ENCODE measurements around the gene NACAD.

NACAD gene

DNA sequence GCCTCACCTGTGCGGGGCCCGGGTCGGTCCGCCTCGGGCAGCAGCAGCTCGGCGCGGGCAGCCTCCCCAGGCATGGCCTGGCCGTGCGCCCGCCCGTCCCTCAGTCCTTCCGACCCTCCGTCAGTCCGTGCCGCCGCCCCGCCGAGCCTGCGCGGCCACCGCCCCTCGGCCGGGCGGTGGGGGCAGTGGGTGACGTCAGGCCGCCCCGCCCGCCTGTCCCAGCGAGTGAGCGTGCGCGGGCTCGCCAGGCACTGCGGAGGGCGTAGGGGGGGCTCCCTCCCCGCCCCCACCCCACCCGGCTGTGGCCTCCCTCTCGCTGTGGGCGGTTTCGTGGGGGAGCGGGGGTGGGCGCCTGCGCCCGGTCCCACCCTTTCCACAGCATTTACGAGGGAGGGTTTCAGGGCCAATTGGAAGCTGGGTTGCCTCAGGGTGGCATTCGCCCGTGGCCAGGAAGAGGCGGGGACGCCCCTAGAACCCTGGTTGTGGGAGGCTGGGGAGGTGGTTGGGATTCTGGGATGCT is at the start of gene NACAD:
Gene NACAD (minus strand): TSS at position 149 of the 520 bp plus-strand sequence. CDS start 75 bp downstream, at position 74.
- Mint-ChIP-seq H3K36me3 (ENCODE audit: low read depth) (no peaks in the 10 kb centered on the region), H3K27me3 (peaks cover 53% of the 10 kb centered on the region), H3K9me3 (no peaks in the 10 kb centered on the region), H3K27ac (no peak within 1 kb of the TSS), H3K4me1 (ENCODE audit: low read depth) (peaks cover 9% of the 10 kb centered on the region), H3K4me3 (peak within 1 kb of the TSS; percentile 27)
- intact Hi-C loops (cut with micrococcal nuclease) = no loop called here

- intact Hi-C loops (cut with micrococcal nuclease) = loop anchor here (1.0 to 5.0 kb wide), 4 partner anchors 58 to 549 kb away; no protein-coding TSS in a partner anchor
- Mint-ChIP-seq H3K27ac (no peak overlapping the region), H3K9me3 (no peaks in the 10 kb centered on the region), H3K27me3 (no peaks in the 10 kb centered on the region), H3K4me1 (ENCODE audit: low read depth) (peaks cover 29% of the 10 kb centered on the region), H3K36me3 (ENCODE audit: low read depth) (no peaks in the 10 kb centered on the region), H3K4me3 (no peak overlapping the region)
Observed at GRCh38 chr7:45136106-45137060, 47.6 kb upstream of the NACAD start.

- H3K4me1 Mint-ChIP-seq (ENCODE audit: low read depth) = peaks cover 18% of the 10 kb centered on the region
- intact Hi-C loops (cut with micrococcal nuclease) = no loop called here
- no peak overlapping the region for H3K4me3 Mint-ChIP-seq
- H3K9me3 Mint-ChIP-seq = no peaks in the 10 kb centered on the region
- H3K27ac Mint-ChIP-seq = no peak overlapping the region
- H3K27me3 Mint-ChIP-seq = no peaks in the 10 kb centered on the region
- no peaks in the 10 kb centered on the region for H3K36me3 Mint-ChIP-seq (ENCODE audit: low read depth)
Observed at GRCh38 chr7:45133877-45134276, 45.1 kb upstream of the NACAD start.

DNA sequence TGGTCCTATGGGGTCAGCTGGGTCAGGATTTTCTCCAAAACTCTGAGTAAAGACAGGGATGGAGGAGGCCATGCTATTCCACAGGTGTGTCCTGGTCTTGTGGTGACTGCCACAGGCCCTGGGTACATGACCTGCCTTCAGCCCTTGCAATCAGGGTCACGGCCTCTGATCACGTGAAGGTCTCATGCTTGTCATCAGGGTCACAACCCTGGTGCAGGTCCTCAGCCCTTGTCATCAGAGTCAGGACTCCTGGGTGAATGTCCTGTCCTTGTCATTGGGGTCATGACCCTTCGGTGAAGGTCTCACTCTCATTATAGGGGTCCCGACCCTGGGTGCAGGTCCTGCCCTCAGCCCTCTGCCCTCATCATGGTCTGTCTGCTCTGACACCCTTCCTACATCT is 44.6 kb upstream of the NACAD start:
- intact Hi-C loops (cut with micrococcal nuclease) = no loop called here
- Mint-ChIP-seq H3K27ac (no peak overlapping the region), H3K36me3 (ENCODE audit: low read depth) (no peaks in the 10 kb centered on the region), H3K9me3 (no peaks in the 10 kb centered on the region), H3K4me3 (no peak overlapping the region), H3K27me3 (no peaks in the 10 kb centered on the region), H3K4me1 (ENCODE audit: low read depth) (peaks cover 18% of the 10 kb centered on the region)

GRCh38 chr7:45132708-45133320 is 44.0 kb upstream of the NACAD start:
- intact Hi-C loops (cut with micrococcal nuclease) = no loop called here
- H3K4me1 Mint-ChIP-seq (ENCODE audit: low read depth) = peaks cover 18% of the 10 kb centered on the region
- no peak overlapping the region for H3K4me3 Mint-ChIP-seq
- H3K9me3 Mint-ChIP-seq = no peaks in the 10 kb centered on the region
- H3K27ac Mint-ChIP-seq = no peak overlapping the region
- H3K27me3 Mint-ChIP-seq = no peaks in the 10 kb centered on the region
- no peaks in the 10 kb centered on the region for H3K36me3 Mint-ChIP-seq (ENCODE audit: low read depth)

DNA sequence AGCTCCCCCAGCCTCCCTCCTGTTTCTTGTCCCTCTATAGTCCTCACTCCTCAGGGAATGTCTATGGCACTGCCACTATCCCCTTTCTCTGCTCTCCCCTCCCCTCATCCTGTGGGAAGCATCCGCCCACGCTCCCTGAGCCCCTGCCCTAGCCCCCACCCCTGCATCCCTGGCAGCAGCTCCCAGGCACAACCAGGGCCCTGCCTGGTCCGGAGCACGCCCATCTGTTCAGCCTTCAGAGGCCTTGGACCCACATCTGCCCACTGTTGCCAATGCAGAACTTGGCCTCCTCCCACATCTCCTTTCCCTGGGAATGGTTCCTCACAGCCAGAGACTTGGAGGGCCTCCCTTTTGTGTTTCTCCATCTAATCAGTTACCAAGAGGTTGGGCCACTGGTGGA is 43.1 kb upstream of the NACAD start:
- Mint-ChIP-seq H3K27me3 (no peaks in the 10 kb centered on the region), H3K36me3 (ENCODE audit: low read depth) (no peaks in the 10 kb centered on the region), H3K4me1 (ENCODE audit: low read depth) (peaks cover 18% of the 10 kb centered on the region), H3K4me3 (no peak overlapping the region), H3K27ac (no peak overlapping the region), H3K9me3 (no peaks in the 10 kb centered on the region)
- intact Hi-C loops (cut with micrococcal nuclease) = no loop called here

GRCh38 chr7:45130910-45131309 is 42.1 kb upstream of the NACAD start:
- no peaks in the 10 kb centered on the region for H3K27me3 Mint-ChIP-seq
- intact Hi-C loops (cut with micrococcal nuclease) = no loop called here
- H3K4me3 Mint-ChIP-seq = no peak overlapping the region
- no peak overlapping the region for H3K27ac Mint-ChIP-seq
- no peaks in the 10 kb centered on the region for H3K9me3 Mint-ChIP-seq
- H3K36me3 Mint-ChIP-seq (ENCODE audit: low read depth) = no peaks in the 10 kb centered on the region
- H3K4me1 Mint-ChIP-seq (ENCODE audit: low read depth) = peaks cover 13% of the 10 kb centered on the region

- H3K27ac Mint-ChIP-seq = no peak overlapping the region
- intact Hi-C loops (cut with micrococcal nuclease) = no loop called here
- H3K4me3 Mint-ChIP-seq = no peak overlapping the region
- peaks cover 11% of the 10 kb centered on the region for H3K4me1 Mint-ChIP-seq (ENCODE audit: low read depth)
- H3K9me3 Mint-ChIP-seq = no peaks in the 10 kb centered on the region
- H3K27me3 Mint-ChIP-seq = no peaks in the 10 kb centered on the region
- H3K36me3 Mint-ChIP-seq (ENCODE audit: low read depth) = no peaks in the 10 kb centered on the region
Observed at GRCh38 chr7:45129906-45130305, 41.1 kb upstream of the NACAD start.

GRCh38 chr7:45129181-45129800 is 40.5 kb upstream of the NACAD start:
- Mint-ChIP-seq H3K27ac (no peak overlapping the region), H3K4me1 (ENCODE audit: low read depth) (peaks cover 11% of the 10 kb centered on the region), H3K4me3 (no peak overlapping the region), H3K27me3 (no peaks in the 10 kb centered on the region), H3K9me3 (no peaks in the 10 kb centered on the region), H3K36me3 (ENCODE audit: low read depth) (no peaks in the 10 kb centered on the region)
- intact Hi-C loops (cut with micrococcal nuclease) = no loop called here

- no peaks in the 10 kb centered on the region for H3K27me3 Mint-ChIP-seq
- H3K36me3 Mint-ChIP-seq (ENCODE audit: low read depth) = no peaks in the 10 kb centered on the region
- peaks cover 7% of the 10 kb centered on the region for H3K4me1 Mint-ChIP-seq (ENCODE audit: low read depth)
- no peaks in the 10 kb centered on the region for H3K9me3 Mint-ChIP-seq
- no peak overlapping the region for H3K4me3 Mint-ChIP-seq
- intact Hi-C loops (cut with micrococcal nuclease) = no loop called here
- no peak overlapping the region for H3K27ac Mint-ChIP-seq
Observed at GRCh38 chr7:45126920-45127319, 38.2 kb upstream of the NACAD start.

- Mint-ChIP-seq H3K36me3 (ENCODE audit: low read depth) (no peaks in the 10 kb centered on the region), H3K27ac (peak overlapping the region; percentile 56), H3K27me3 (no peaks in the 10 kb centered on the region), H3K4me3 (no peak overlapping the region), H3K4me1 (ENCODE audit: low read depth) (peaks cover 6% of the 10 kb centered on the region), H3K9me3 (no peaks in the 10 kb centered on the region)
- intact Hi-C loops (cut with micrococcal nuclease) = no loop called here
Observed at GRCh38 chr7:45126201-45126600, 37.4 kb upstream of the NACAD start.

DNA sequence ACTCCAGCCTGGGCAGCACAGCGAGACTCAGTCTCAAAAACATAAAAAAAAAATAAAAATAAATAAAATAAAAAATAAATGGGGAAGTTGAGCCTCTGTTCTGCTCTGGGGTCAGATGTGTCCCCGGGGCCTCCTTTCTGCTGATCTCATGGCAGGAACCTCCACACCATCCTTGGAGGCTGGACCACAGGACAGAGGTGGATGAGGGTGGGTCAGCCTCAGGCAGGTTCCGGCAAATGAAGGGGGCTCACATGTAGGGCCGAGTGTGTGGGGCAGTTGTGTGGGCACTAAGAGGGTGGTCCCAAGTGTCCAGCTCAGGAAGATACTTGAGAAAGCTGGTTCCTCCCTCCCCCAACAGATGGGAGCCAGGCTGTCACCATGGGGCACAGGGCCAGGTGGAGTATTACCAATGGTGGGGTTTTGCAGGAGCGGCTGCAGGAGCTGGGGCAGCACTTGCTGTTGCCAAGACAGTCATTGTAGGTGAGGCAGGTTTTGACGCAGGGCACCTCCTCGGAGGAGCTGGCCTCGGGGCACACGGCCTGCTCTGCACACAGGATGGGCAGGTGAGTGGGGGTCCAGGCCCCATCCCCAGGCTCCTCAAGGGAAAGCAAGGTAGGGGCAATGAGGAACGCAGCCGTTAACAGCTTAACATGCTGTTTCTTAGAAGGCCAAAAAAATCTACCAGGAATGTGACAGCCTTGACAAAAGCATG is 36.6 kb upstream of the NACAD start:
- intact Hi-C loops (cut with micrococcal nuclease) = no loop called here
- H3K4me1 Mint-ChIP-seq (ENCODE audit: low read depth) = peaks cover 6% of the 10 kb centered on the region
- H3K4me3 Mint-ChIP-seq = no peak overlapping the region
- no peaks in the 10 kb centered on the region for H3K27me3 Mint-ChIP-seq
- H3K9me3 Mint-ChIP-seq = no peaks in the 10 kb centered on the region
- H3K27ac Mint-ChIP-seq = peak overlapping the region; percentile 56
- H3K36me3 Mint-ChIP-seq (ENCODE audit: low read depth) = no peaks in the 10 kb centered on the region

- Mint-ChIP-seq H3K4me3 (no peak overlapping the region), H3K27me3 (no peaks in the 10 kb centered on the region), H3K4me1 (ENCODE audit: low read depth) (peaks cover 6% of the 10 kb centered on the region), H3K36me3 (ENCODE audit: low read depth) (no peaks in the 10 kb centered on the region), H3K27ac (no peak overlapping the region), H3K9me3 (no peaks in the 10 kb centered on the region)
- intact Hi-C loops (cut with micrococcal nuclease) = no loop called here
Observed at GRCh38 chr7:45123913-45124710, 35.3 kb upstream of the NACAD start.
